D721Med (cell line): ENCODE data around the gene MICU1.

Experiments used
- DNase-seq: peaks from one replicate; pipeline ENCODE4 v3.0.0; 2011; ENCODE audit warnings: low spot score; ENCODE audit not compliant: insufficient read length
- FAIRE-seq: peaks from 2 replicates; lab custom pipeline; 2011; peaks lifted over from hg19 to GRCh38; lab: Jason Lieb, UNC
- TF ChIP-seq, protein P1 (sequence below): IDR thresholded peaks from 2 replicates; pipeline ENCODE4 v1.5.1; 2012; ENCODE audit warnings: mild to moderate bottlenecking, control low read depth; ENCODE audit not compliant: insufficient read depth; ENCODE audit errors: missing control alignments

MICU1 gene

DNA sequence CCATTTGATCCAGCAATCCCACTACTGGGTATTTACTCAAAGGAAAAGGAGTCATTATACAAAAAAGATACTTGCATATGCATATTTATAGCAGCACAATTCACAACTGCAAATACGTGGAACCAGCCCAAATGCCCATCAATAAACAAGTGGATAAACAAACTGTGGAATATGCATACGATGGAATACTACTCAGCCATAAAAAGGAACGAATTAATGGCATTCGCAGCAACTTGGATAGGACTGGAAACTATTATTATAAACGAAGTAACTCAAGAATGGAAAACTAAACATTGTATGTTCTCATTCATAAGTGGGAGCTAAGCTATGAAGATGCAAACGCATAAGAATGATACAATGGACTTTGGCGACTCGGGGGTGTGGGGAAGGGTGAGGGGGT, 108.6 kb downstream of the MICU1 start:
- no peak for FAIRE-seq
- TF ChIP-seq, protein P1, sequence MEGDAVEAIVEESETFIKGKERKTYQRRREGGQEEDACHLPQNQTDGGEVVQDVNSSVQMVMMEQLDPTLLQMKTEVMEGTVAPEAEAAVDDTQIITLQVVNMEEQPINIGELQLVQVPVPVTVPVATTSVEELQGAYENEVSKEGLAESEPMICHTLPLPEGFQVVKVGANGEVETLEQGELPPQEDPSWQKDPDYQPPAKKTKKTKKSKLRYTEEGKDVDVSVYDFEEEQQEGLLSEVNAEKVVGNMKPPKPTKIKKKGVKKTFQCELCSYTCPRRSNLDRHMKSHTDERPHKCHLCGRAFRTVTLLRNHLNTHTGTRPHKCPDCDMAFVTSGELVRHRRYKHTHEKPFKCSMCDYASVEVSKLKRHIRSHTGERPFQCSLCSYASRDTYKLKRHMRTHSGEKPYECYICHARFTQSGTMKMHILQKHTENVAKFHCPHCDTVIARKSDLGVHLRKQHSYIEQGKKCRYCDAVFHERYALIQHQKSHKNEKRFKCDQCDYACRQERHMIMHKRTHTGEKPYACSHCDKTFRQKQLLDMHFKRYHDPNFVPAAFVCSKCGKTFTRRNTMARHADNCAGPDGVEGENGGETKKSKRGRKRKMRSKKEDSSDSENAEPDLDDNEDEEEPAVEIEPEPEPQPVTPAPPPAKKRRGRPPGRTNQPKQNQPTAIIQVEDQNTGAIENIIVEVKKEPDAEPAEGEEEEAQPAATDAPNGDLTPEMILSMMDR = no peak

DNA sequence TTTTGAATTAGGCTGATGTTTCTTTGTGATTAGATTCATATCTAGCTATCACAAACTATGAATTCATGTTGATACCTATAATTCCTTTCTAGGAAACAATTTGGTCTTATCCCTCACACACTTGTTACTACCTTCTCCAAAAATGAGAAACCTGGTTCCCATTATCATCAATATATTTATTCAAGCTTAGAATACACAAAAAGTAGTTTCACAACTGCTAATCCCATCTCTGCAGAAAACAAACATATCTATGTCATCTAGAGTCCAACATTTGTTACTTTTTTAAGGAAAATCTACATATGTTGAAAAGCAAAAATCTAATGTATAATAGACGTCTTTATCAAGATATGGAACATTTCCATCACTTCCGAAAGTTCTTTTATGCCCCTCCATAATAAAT, 110.4 kb downstream of the MICU1 start:
- DNase-seq (no peak), FAIRE-seq (no peak)
- TF ChIP-seq, protein P1 = no peak

More for the DNA sequence above, 108.6 kb downstream of the MICU1 start:
- no peak for DNase-seq

DNA sequence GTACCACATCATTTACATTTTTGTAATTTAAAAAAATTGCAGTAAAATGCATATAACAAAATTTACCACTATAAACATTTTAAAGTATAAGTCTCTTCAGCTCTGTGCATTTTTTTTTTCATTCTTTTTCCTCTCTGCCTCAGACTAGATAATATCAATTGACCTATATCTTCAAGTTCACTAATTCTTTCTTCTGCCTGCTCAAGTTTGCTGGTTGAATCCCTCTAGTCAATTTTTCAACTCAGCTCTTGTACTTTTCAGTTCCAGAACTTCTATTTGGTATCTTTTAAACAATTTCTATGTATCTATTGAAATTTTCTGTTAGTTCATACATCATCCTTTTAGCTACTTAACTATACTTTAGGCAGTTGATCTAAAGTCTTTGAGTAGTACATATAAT, 112.0 kb downstream of the MICU1 start:
- FAIRE-seq = no peak
- TF ChIP-seq, protein P1 = no peak
- DNase-seq = no peak

DNA sequence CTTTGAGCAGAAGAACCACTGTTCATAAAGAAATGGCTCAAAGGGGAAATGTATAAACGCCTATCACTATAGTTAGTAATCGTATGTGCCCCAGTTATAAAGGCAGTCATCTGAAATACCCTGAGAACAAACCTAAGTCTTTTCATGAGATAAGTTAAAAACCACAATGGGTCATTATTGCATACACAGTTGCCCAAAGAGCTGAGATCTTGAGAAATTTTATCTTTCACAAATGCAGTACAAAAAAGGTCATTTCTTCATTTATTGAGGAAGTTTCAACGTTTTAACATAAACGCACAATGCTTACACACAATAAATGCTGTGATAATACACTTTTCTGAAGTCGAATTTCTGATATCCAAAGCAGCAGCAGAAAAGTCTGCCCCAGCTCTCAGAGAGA, 114.4 kb downstream of the MICU1 start:
- FAIRE-seq (no peak), DNase-seq (no peak)
- TF ChIP-seq, protein P1 = no peak

DNA sequence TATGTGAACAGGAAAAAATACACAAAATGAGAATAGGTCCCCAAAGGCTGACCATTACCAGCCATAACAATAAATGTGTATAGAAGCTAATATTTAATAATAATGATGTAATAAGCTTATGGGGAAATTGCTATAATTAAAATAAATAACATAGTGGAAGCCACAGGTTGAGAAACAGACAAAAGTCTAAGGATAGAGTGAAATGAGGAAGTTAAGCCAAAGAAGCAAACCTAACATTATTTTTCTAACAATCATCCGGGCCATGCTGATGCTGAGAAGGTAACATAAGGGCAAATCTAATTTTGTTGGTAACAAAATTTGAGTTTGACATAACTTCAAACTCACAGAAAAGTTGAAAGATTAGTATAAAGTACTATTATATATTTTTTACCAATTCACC, 115.9 kb downstream of the MICU1 start:
- TF ChIP-seq, protein P1 = no peak
- no peak for FAIRE-seq
- DNase-seq = no peak

DNA sequence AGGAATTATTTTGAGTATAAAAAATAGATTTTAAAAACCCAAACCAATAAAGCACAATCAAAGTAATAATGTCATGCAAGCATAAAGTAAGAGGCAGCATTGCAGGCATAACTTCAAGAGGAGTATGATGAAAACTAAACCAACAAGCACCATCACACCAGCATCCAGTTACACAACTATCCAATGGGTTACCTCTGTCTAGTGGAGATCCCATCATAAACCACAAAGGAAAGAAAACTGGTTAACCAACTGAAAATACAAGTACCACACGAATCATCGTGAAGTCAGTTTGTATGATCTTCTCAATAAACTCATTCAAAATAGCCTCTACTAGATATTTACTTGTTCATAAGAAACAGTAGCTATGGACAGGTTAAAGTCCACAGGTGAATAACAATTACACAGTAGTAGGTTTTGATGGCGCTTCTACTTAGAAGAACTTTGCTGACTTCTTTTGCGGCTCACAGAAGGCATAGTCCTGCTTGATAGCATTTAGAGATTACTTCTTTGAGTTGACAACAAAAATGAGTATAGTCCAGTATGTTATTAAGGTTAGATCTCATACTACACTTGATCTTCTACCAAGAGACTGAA, 116.6 kb downstream of the MICU1 start:
- DNase-seq (no peak), FAIRE-seq (no peak)
- TF ChIP-seq, protein P1 = no peak

DNA sequence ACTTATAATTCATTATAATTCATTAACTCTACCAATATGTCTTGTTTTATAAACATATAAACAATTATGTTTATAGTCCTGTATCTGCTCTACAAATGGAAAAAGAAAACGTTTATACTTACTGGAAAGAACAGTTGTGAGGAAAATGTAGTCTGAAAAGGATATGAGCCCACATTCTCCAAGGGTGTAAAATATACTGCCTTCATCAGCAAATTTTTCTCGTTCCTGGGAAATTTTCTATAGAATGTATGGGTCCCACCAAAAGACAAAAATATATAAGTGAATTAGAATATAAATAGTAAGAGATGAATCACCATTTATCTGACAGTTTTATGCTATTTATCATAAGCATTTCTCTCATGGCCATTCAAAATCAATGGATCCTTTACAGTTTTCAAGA, 117.8 kb downstream of the MICU1 start:
- FAIRE-seq = no peak
- no peak for DNase-seq
- TF ChIP-seq, protein P1 = no peak
